Measurements from ENCODE around the gene NOL4L. TPM values are rescaled to one million over a fixed set of nuclear protein-coding genes. Genes with fewer than 3 reads are reported as not detected.

The NOL4L gene
- polyA plus RNA-seq, 2 of the 4 experiments (the other 2 are of a cell fraction) = 9.5 to 11.8 TPM

DNA sequence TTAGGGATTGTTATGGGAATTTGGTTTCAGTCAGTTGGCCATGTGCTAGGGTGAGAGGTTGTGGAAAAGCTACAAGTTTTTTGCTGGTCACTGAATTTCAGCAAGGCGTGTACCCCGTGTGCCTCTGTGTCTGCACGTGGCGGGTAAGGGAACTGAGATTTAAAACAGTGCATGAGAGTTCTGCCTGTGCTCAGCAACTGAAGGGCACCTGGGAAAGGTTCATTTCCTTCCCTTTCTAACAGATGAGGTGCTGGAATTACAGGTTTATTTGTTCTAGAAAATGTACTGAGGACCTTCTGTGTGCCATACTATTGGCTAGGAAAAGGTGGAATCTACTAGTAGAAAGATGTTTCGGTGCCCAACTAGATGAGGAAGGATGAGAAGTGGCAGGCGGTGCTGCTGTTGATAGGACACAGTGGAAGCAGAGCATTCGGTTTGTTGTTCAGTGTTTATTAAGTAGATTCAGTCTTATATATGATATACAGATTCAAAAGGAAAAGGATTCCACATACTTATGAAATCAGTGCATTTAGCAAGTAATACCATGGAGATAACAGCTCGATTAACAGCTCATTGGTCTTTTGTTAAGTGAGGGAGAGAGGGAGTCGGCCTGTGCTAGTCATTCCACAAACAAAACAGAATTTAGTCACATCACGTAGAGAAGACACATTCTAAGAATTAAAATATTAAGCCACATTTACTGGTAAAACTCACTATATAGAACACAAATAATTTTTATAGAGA lies 142.3 kb downstream of the NOL4L start:
- Histone ChIP-seq H3K4me3 (no peak overlapping the region), H3K9me3 (no peaks in the 10 kb centered on the region), H3K27ac (no peak overlapping the region), H3K4me1 (peaks cover 5% of the 10 kb centered on the region; the same call in 1 of the 3 replicates), H3K4me2 (no peak overlapping the region)
- WGBS (ENCODE audit: missing lambda C conversion rate) = 73% methylated on average over 10 of the region's 10 CpGs
- ATAC-seq (no peak), DNase-seq (ENCODE audit: low read depth in 1 of 2, low spot score in 1 of 2) (no peak), FAIRE-seq (no peak)
- TF ChIP-seq, protein P1, sequence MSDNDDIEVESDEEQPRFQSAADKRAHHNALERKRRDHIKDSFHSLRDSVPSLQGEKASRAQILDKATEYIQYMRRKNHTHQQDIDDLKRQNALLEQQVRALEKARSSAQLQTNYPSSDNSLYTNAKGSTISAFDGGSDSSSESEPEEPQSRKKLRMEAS (IDR thresholded peaks at IDR 0.05) = no peak
- no peak for TF ChIP-seq POLR2A (IDR thresholded peaks at IDR 0.05; ENCODE audit: low read length)
- CTCF ChIA-PET = interaction anchor here (0.6 to 11.0 kb wide), 3 partner anchors 13 to 106 kb away, joined by 3 to 82 read pairs (median 4); no protein-coding TSS in a partner anchor
- POLR2A ChIA-PET = no interaction called here

DNA sequence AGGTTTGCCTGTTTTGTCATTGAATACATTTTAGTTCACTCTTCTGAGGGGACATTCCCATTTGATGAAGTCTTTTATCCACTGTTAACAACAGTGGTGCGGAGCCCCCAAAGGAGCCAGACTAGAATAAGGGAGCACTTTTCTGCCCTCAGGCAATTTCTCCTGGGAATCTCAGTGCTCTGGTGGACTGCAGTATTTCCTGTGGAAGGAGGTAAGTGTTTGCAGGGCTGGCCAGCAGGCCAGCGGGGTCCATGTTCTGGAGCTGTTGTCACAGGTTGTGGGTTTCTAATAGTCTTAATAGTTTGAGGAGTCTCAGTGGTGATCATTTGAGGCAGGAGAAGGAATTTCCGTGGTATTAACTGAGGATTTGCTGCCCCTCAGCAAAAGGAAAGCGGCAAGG lies 143.5 kb downstream of the NOL4L start:
- 92% methylated on average over 4 of the region's 4 CpGs for WGBS (ENCODE audit: missing lambda C conversion rate)
- no peak for FAIRE-seq
- Histone ChIP-seq H3K4me2 (no peak overlapping the region), H3K4me3 (no peak overlapping the region), H3K9me3 (no peaks in the 10 kb centered on the region), H3K27ac (no peak overlapping the region), H3K4me1 (peaks cover 5% of the 10 kb centered on the region; the same call in 1 of the 3 replicates)
- ATAC-seq = no peak
- ChIA-PET CTCF (interaction anchor here (1.5 to 11.0 kb wide), 4 partner anchors 10 to 211 kb away, joined by 3 to 82 read pairs (median 5); no protein-coding TSS in a partner anchor), POLR2A (no interaction called here)
- no peak for TF ChIP-seq HDAC2 (IDR thresholded peaks at IDR 0.05)
- TF ChIP-seq MAZ (IDR thresholded peaks at IDR 0.05; ENCODE audit: borderline replicate concordance, low read depth, low read length) = no peak
- TF ChIP-seq NFE2L2 (conservative IDR thresholded peaks at IDR 0.05; ENCODE audit: low read length) = no peak
- no peak for TF ChIP-seq MAFK (IDR thresholded peaks at IDR 0.05; ENCODE audit: partially characterized antibody)
- no peak for TF ChIP-seq RCOR1 (IDR thresholded peaks at IDR 0.05; ENCODE audit: low read depth, low read length)
- TF ChIP-seq, protein P1 (IDR thresholded peaks at IDR 0.05) = no peak
- no peak for TF ChIP-seq POLR2AphosphoS2 (conservative IDR thresholded peaks at IDR 0.05; ENCODE audit: low read length)
- no peak for TF ChIP-seq GATA3 (IDR thresholded peaks at IDR 0.05; ENCODE audit: borderline replicate concordance)
- TF ChIP-seq HOXB13 (CRISPR knock-in tag; IDR thresholded peaks at IDR 0.05; ENCODE audit: low read depth) = no peak
- TF ChIP-seq RFX5 (IDR thresholded peaks at IDR 0.05) = no peak
- TF ChIP-seq, protein P2, sequence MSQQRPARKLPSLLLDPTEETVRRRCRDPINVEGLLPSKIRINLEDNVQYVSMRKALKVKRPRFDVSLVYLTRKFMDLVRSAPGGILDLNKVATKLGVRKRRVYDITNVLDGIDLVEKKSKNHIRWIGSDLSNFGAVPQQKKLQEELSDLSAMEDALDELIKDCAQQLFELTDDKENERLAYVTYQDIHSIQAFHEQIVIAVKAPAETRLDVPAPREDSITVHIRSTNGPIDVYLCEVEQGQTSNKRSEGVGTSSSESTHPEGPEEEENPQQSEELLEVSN (IDR thresholded peaks at IDR 0.05; ENCODE audit: borderline replicate concordance, low read depth) = no peak
- TF ChIP-seq, protein P3, sequence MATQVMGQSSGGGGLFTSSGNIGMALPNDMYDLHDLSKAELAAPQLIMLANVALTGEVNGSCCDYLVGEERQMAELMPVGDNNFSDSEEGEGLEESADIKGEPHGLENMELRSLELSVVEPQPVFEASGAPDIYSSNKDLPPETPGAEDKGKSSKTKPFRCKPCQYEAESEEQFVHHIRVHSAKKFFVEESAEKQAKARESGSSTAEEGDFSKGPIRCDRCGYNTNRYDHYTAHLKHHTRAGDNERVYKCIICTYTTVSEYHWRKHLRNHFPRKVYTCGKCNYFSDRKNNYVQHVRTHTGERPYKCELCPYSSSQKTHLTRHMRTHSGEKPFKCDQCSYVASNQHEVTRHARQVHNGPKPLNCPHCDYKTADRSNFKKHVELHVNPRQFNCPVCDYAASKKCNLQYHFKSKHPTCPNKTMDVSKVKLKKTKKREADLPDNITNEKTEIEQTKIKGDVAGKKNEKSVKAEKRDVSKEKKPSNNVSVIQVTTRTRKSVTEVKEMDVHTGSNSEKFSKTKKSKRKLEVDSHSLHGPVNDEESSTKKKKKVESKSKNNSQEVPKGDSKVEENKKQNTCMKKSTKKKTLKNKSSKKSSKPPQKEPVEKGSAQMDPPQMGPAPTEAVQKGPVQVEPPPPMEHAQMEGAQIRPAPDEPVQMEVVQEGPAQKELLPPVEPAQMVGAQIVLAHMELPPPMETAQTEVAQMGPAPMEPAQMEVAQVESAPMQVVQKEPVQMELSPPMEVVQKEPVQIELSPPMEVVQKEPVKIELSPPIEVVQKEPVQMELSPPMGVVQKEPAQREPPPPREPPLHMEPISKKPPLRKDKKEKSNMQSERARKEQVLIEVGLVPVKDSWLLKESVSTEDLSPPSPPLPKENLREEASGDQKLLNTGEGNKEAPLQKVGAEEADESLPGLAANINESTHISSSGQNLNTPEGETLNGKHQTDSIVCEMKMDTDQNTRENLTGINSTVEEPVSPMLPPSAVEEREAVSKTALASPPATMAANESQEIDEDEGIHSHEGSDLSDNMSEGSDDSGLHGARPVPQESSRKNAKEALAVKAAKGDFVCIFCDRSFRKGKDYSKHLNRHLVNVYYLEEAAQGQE (IDR thresholded peaks at IDR 0.05) = no peak
- TF ChIP-seq EHMT2 (IDR thresholded peaks at IDR 0.05; ENCODE audit: low read depth) = no peak
- DNase-seq (ENCODE audit: low read depth in 1 of 2, low spot score in 1 of 2) = no peak

DNA sequence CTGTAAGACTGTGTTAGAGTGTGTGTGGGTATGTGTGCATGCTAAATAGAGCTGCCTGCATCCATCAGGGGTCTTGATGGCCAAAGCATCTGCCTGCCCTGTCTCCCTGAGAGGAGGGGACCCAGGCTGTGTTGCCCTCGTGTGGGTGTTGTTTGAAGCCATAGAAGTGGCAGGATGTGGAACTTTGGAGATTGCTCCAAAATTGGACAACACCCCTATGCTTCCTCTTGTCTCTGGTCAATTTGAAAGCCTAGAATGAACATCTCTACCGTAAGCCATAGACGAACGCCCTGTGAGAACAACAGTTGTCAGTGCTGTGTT lies 144.4 kb downstream of the NOL4L start:
- H3K4me1 ChIP-seq = peaks cover 5% of the 10 kb centered on the region; the same call in 1 of the 3 replicates
- no peak overlapping the region for H3K4me2 ChIP-seq
- no peaks in the 10 kb centered on the region for H3K9me3 ChIP-seq
- DNase-seq (ENCODE audit: low read depth in 1 of 2, low spot score in 1 of 2) (no peak), ATAC-seq (no peak), FAIRE-seq (no peak)
- no peak overlapping the region for H3K4me3 ChIP-seq
- 93% methylated on average over 4 of the region's 4 CpGs for whole genome bisulfite sequencing (ENCODE audit: missing lambda C conversion rate)
- CTCF ChIA-PET = interaction anchor here (1.4 to 11.0 kb wide), 4 partner anchors 9 to 212 kb away, joined by 4 to 82 read pairs (median 5); no protein-coding TSS in a partner anchor
- POLR2A ChIA-PET = no interaction called here
- TF ChIP-seq, protein P4, sequence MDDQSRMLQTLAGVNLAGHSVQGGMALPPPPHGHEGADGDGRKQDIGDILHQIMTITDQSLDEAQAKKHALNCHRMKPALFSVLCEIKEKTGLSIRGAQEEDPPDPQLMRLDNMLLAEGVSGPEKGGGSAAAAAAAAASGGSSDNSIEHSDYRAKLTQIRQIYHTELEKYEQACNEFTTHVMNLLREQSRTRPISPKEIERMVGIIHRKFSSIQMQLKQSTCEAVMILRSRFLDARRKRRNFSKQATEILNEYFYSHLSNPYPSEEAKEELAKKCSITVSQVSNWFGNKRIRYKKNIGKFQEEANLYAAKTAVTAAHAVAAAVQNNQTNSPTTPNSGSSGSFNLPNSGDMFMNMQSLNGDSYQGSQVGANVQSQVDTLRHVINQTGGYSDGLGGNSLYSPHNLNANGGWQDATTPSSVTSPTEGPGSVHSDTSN (IDR thresholded peaks at IDR 0.05) = no peak
- no peak for TF ChIP-seq BHLHE40 (IDR thresholded peaks at IDR 0.05; ENCODE audit: low read depth, low read length)
- H3K27ac ChIP-seq = no peak overlapping the region
